Measurements from ENCODE around the gene ALG12.

GRCh38 chr22:49913446-49913845, 4.8 kb downstream of the ALG12 start:
- no peak for TF ChIP-seq EZH2 (IDR thresholded peaks at IDR 0.05)
- no peak for TF ChIP-seq ATF3 (IDR thresholded peaks at IDR 0.05)
- no peak for TF ChIP-seq CEBPB (IDR thresholded peaks at IDR 0.05; ENCODE audit: low read depth)
- TF ChIP-seq POLR2AphosphoS5 (IDR thresholded peaks at IDR 0.05; ENCODE audit: low read depth, low read length): no peak
- no peak for TF ChIP-seq CTCF (IDR thresholded peaks at IDR 0.05 in 2 of 3, conservative IDR thresholded peaks at IDR 0.05 in 1 of 3; ENCODE audit: borderline replicate concordance in 1 of 3, insufficient read depth in 1 of 3, low read depth in 2 of 3, low read length in 2 of 3)
